ENCODE data around the gene KCNJ8.

GRCh38 chr12:21801522-21802288, 27.2 kb upstream of the KCNJ8 start:
- TF ChIP-seq CTCF (IDR thresholded peaks at IDR 0.05) = no peak
- no peak for TF ChIP-seq POLR2A (IDR thresholded peaks at IDR 0.05)
- no peak for TF ChIP-seq POLR2AphosphoS5 (IDR thresholded peaks at IDR 0.05)
- TF ChIP-seq EP300 (IDR thresholded peaks at IDR 0.05; ENCODE audit: low read depth) = no peak

Data from transverse colon (tissue), 4 donors.